BE2C (cell line): ENCODE results near the gene BICDL1.

Experiments
- DNase-seq: peaks from one replicate; pipeline ENCODE4 v3.0.0-alpha.2; 2020
- H3K27me3 ChIP-seq: fragments of 250-450 bp; sonication (Bioruptor Pico); 2 replicates; pipeline ENCODE4 v1.5.1; 2020; ENCODE audit warnings: mild to moderate bottlenecking
- H3K36me3 ChIP-seq: fragments of 250-450 bp; sonication (Bioruptor Pico); 2 replicates; pipeline ENCODE4 v1.5.1; 2020; ENCODE audit warnings: mild to moderate bottlenecking
- H3K4me1 ChIP-seq: fragments of 250-450 bp; sonication (Bioruptor Pico); 2 replicates; pipeline ENCODE4 v1.5.1; 2020
- H3K4me3 ChIP-seq: 2 replicates; pipeline ENCODE4 v1.5.1; 2011; ENCODE audit warnings: low read depth, low read length
- H3K9me3 ChIP-seq: fragments of 250-450 bp; sonication (Bioruptor Pico); 2 replicates; pipeline ENCODE4 v1.5.1; 2020
- TF ChIP-seq, protein P1 (sequence below): IDR thresholded peaks from 2 replicates; pipeline ENCODE4 v1.5.1; 2012; ENCODE audit warnings: mild to moderate bottlenecking, low read depth, low read length

The BICDL1 gene

GRCh38 chr12:120106151-120106550 is 117.1 kb downstream of the BICDL1 start:
- H3K4me1 ChIP-seq: peaks cover 11% of the 10 kb centered on the region
- H3K27me3 ChIP-seq: no peaks in the 10 kb centered on the region
- no peaks in the 10 kb centered on the region for H3K9me3 ChIP-seq
- H3K4me3 ChIP-seq: no peak overlapping the region
- TF ChIP-seq, protein P1, sequence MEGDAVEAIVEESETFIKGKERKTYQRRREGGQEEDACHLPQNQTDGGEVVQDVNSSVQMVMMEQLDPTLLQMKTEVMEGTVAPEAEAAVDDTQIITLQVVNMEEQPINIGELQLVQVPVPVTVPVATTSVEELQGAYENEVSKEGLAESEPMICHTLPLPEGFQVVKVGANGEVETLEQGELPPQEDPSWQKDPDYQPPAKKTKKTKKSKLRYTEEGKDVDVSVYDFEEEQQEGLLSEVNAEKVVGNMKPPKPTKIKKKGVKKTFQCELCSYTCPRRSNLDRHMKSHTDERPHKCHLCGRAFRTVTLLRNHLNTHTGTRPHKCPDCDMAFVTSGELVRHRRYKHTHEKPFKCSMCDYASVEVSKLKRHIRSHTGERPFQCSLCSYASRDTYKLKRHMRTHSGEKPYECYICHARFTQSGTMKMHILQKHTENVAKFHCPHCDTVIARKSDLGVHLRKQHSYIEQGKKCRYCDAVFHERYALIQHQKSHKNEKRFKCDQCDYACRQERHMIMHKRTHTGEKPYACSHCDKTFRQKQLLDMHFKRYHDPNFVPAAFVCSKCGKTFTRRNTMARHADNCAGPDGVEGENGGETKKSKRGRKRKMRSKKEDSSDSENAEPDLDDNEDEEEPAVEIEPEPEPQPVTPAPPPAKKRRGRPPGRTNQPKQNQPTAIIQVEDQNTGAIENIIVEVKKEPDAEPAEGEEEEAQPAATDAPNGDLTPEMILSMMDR: no peak
- DNase-seq: no peak
- H3K36me3 ChIP-seq: peaks cover 34% of the 10 kb centered on the region

GRCh38 chr12:120109570-120110267 is 120.7 kb downstream of the BICDL1 start:
- TF ChIP-seq, protein P1: no peak
- peaks cover 28% of the 10 kb centered on the region for H3K36me3 ChIP-seq

GRCh38 chr12:120110550-120111501 is 121.8 kb downstream of the BICDL1 start:
- Histone ChIP-seq H3K36me3 (peaks cover 33% of the 10 kb centered on the region), H3K4me1 (peaks cover 5% of the 10 kb centered on the region; the same call in 1 of the 2 replicates), H3K27me3 (no peaks in the 10 kb centered on the region), H3K9me3 (no peaks in the 10 kb centered on the region), H3K4me3 (no peak overlapping the region)
- TF ChIP-seq, protein P1: no peak
- DNase-seq: no peak

More at GRCh38 chr12:120109570-120110267, 120.7 kb downstream of the BICDL1 start:
- H3K4me3 ChIP-seq: no peak overlapping the region
- DNase-seq: no peak
- no peaks in the 10 kb centered on the region for H3K27me3 ChIP-seq
- no peaks in the 10 kb centered on the region for H3K9me3 ChIP-seq
- H3K4me1 ChIP-seq: no peaks in the 10 kb centered on the region

DNA sequence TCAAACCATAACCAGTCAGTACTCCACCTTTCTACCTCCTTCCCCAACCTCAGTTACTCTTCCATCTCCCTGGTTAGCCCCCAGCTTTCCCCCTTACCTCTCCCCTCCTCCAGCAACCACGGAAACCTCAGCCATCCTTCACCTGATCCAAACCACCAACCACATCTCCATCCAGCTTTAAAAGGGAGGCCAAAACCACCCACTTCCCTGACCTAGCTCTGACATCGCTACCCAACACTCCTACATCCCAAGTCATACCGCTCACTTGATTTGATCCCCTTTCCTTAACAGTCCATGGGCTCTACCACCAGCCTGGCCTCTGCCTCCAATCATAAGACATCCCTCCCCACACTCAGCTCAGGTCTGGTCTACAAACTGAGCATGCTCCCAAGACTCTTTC is 126.0 kb downstream of the BICDL1 start:
- no peak for DNase-seq
- Histone ChIP-seq H3K36me3 (peaks cover 15% of the 10 kb centered on the region), H3K4me1 (peaks cover 5% of the 10 kb centered on the region; the same call in 1 of the 2 replicates), H3K9me3 (no peaks in the 10 kb centered on the region), H3K27me3 (no peaks in the 10 kb centered on the region), H3K4me3 (peak overlapping the region; percentile 7; the same call in 1 of the 2 replicates)
- TF ChIP-seq, protein P1: no peak

GRCh38 chr12:120115692-120116440 is 126.8 kb downstream of the BICDL1 start:
- no peaks in the 10 kb centered on the region for H3K9me3 ChIP-seq
- TF ChIP-seq, protein P1: no peak
- no peaks in the 10 kb centered on the region for H3K27me3 ChIP-seq
- DNase-seq: peak; percentile 53
- peak overlapping the region; percentile 91 for H3K4me3 ChIP-seq
- peaks cover 5% of the 10 kb centered on the region; the same call in 1 of the 2 replicates for H3K4me1 ChIP-seq
- H3K36me3 ChIP-seq: peaks cover 15% of the 10 kb centered on the region
